Measurements from ENCODE around the gene ANKRD44. TPM values are rescaled to one million over a fixed set of nuclear protein-coding genes. Genes with fewer than 3 reads are reported as not detected.

The ANKRD44 gene
- total RNA-seq, 1 experiment from 2014 or later: 7.8 TPM

DNA sequence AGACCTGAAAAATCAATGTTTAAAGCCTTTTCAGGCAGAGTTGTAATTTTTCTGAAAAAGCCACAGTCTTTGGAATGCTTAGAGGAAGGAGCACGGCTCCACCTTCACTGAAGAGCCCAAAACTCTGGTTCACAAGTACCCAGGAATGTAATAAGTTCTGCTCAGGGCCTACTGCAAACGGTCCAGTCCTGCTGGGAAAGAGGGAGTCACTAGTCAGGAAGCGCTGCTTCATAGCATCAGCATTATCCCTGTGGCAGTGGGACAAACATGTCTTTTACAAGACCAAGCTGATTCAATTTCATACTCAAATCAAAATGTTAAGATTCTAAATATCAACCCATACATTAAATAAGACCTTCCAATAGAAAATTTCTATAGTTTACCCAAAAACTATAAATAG lies 231.2 kb downstream of the ANKRD44 start:
- Histone ChIP-seq H3K27ac (ENCODE audit: low read length) (no peak overlapping the region), H3K27me3 (ENCODE audit: control insufficient read depth, insufficient read depth, low read length) (no peaks in the 10 kb centered on the region), H3K36me3 (ENCODE audit: control insufficient read depth, insufficient read depth, low read length) (no peaks in the 10 kb centered on the region), H3K4me1 (ENCODE audit: control insufficient read depth, insufficient read depth, low read length) (no peaks in the 10 kb centered on the region), H3K9me3 (ENCODE audit: control insufficient read depth, insufficient read depth, low read depth, low read length) (no peaks in the 10 kb centered on the region), H3K4me3 (ENCODE audit: low read depth in 2 of 2, low read length in 2 of 2) (no peak overlapping the region)
- in situ Hi-C loops (cut with HindIII; ENCODE audit: low pct_unique_long_range_greater_than_20kb, low sequenced_read_pairs): no loop called here
- BruUV-seq (replicated peaks): no TSS peak
- TF ChIP-seq REST (IDR thresholded peaks at IDR 0.05; ENCODE audit: insufficient read depth in 1 of 2, low read depth in 2 of 2, low read length in 1 of 2) (no peak), POLR2AphosphoS5 (IDR thresholded peaks at IDR 0.05; ENCODE audit: low read depth, low read length) (no peak), TCF7L2 (IDR thresholded peaks at IDR 0.05; ENCODE audit: low read depth, low read length) (no peak), SIN3A (IDR thresholded peaks at IDR 0.05; ENCODE audit: borderline replicate concordance, insufficient read depth, low read depth, low read length) (no peak)
- TF ChIP-seq, protein P1, sequence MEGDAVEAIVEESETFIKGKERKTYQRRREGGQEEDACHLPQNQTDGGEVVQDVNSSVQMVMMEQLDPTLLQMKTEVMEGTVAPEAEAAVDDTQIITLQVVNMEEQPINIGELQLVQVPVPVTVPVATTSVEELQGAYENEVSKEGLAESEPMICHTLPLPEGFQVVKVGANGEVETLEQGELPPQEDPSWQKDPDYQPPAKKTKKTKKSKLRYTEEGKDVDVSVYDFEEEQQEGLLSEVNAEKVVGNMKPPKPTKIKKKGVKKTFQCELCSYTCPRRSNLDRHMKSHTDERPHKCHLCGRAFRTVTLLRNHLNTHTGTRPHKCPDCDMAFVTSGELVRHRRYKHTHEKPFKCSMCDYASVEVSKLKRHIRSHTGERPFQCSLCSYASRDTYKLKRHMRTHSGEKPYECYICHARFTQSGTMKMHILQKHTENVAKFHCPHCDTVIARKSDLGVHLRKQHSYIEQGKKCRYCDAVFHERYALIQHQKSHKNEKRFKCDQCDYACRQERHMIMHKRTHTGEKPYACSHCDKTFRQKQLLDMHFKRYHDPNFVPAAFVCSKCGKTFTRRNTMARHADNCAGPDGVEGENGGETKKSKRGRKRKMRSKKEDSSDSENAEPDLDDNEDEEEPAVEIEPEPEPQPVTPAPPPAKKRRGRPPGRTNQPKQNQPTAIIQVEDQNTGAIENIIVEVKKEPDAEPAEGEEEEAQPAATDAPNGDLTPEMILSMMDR (IDR thresholded peaks at IDR 0.05): no peak
- POLR2A ChIA-PET: no interaction called here
- DNase-seq (ENCODE audit: low read depth, low spot score) (no peak), ATAC-seq (no peak)
- intact Hi-C loops (cut with micrococcal nuclease; ENCODE audit: unreplicated experiment): no loop called here
- CTCF ChIA-PET: no interaction called here

DNA sequence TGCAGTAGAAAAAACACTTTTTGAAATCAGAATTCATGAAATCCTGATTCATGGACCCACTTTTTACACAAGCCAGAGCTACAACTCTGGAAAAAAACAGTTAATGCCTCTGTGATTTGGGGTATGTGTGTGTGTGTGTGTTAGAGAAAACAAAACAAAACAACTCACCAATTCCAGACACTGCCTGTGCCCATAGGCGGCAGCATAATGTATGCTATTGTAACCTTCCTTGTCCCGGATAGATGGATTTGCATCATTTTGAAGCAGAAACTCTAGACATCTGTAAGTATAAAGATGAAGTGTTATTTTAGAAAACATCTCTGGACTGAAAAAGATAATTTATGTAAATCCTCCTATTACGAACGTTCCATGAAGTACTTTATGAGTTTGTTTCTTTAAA lies 232.0 kb downstream of the ANKRD44 start:
- no peaks in the 10 kb centered on the region for H3K36me3 ChIP-seq (ENCODE audit: control insufficient read depth, insufficient read depth, low read length)
- ChIA-PET POLR2A (no interaction called here), CTCF (no interaction called here)
- no peaks in the 10 kb centered on the region for H3K4me1 ChIP-seq (ENCODE audit: control insufficient read depth, insufficient read depth, low read length)
- TF ChIP-seq, protein P1 (IDR thresholded peaks at IDR 0.05): no peak; the same call in 1 of the 2 replicates
- TF ChIP-seq POLR2AphosphoS5 (IDR thresholded peaks at IDR 0.05; ENCODE audit: low read depth, low read length): no peak
- no peak for TF ChIP-seq SIN3A (IDR thresholded peaks at IDR 0.05; ENCODE audit: borderline replicate concordance, insufficient read depth, low read depth, low read length)
- no peak for TF ChIP-seq REST (IDR thresholded peaks at IDR 0.05; ENCODE audit: insufficient read depth in 1 of 2, low read depth in 2 of 2, low read length in 1 of 2)
- no peak for TF ChIP-seq TCF7L2 (IDR thresholded peaks at IDR 0.05; ENCODE audit: low read depth, low read length)
- H3K27ac ChIP-seq (ENCODE audit: low read length): no peak overlapping the region
- DNase-seq (ENCODE audit: low read depth, low spot score) (no peak), ATAC-seq (no peak)
- no peak overlapping the region for H3K4me3 ChIP-seq (ENCODE audit: low read depth in 2 of 2, low read length in 2 of 2)
- in situ Hi-C loops (cut with HindIII; ENCODE audit: low pct_unique_long_range_greater_than_20kb, low sequenced_read_pairs) (no loop called here), intact Hi-C loops (cut with micrococcal nuclease; ENCODE audit: unreplicated experiment) (no loop called here)
- H3K9me3 ChIP-seq (ENCODE audit: control insufficient read depth, insufficient read depth, low read depth, low read length): no peaks in the 10 kb centered on the region
- no TSS peak for BruUV-seq (replicated peaks)
- no peaks in the 10 kb centered on the region for H3K27me3 ChIP-seq (ENCODE audit: control insufficient read depth, insufficient read depth, low read length)
